DOHH2 (cell line): ENCODE measurements around the gene BCL2L13.

Experiments
- H3F3A ChIP-seq: fragments of 200-600 bp; sonication (generic), shearing (Covaris generic); 2 replicates; pipeline ENCODE4 v1.6.0; 2016; ENCODE audit warnings: antibody characterized with exemption, mild to moderate bottlenecking; ENCODE audit not compliant: control insufficient read depth, insufficient read depth
- H3K27ac ChIP-seq: fragments of 200-600 bp; sonication (generic); 2 replicates; pipeline ENCODE4 v1.5.1; 2014; ENCODE audit warnings: low read depth, mild to moderate bottlenecking, low read length, moderate library complexity
- H3K27me3 ChIP-seq: fragments of 200-600 bp; sonication (generic); 2 replicates; pipeline ENCODE4 v1.6.1; 2014; ENCODE audit warnings: mild to moderate bottlenecking, low read length, mixed read lengths; ENCODE audit not compliant: control insufficient read depth
- H3K36me3 ChIP-seq: fragments of 200-600 bp; sonication (generic); 2 replicates; pipeline ENCODE4 v1.6.1; 2014; ENCODE audit warnings: mild to moderate bottlenecking, low read length, moderate library complexity, mixed read lengths; ENCODE audit not compliant: control insufficient read depth
- H3K4me1 ChIP-seq: fragments of 200-600 bp; sonication (generic); 2 replicates; pipeline ENCODE4 v1.6.1; 2014; ENCODE audit warnings: mild to moderate bottlenecking, low read length, mixed read lengths; ENCODE audit not compliant: control insufficient read depth
- H3K4me2 ChIP-seq: fragments of 200-600 bp; sonication (generic); 2 replicates; pipeline ENCODE4 v1.6.0; 2014; ENCODE audit warnings: mild to moderate bottlenecking, low read length, moderate library complexity
- H3K4me3 ChIP-seq: fragments of 200-600 bp; sonication (generic); 2 replicates; pipeline ENCODE4 v1.5.1; 2014; ENCODE audit warnings: mild to moderate bottlenecking, low read length, mixed read lengths
- H3K79me2 ChIP-seq: fragments of 200-600 bp; sonication (generic); 2 replicates; pipeline ENCODE4 v1.6.1; 2014; ENCODE audit warnings: mild to moderate bottlenecking, low read length, mixed read lengths; ENCODE audit not compliant: control insufficient read depth
- H3K9me2 ChIP-seq: fragments of 200-600 bp; sonication (generic); replicated peaks from 2 replicates; pipeline ENCODE4 v1.6.1; 2014; ENCODE audit warnings: mild to moderate bottlenecking, low read length, mixed read lengths; ENCODE audit not compliant: control insufficient read depth
- H3K9me3 ChIP-seq: fragments of 200-600 bp; sonication (generic); 2 replicates; pipeline ENCODE4 v1.6.1; 2014; ENCODE audit warnings: antibody characterized with exemption, low read length, mixed read lengths; ENCODE audit not compliant: control insufficient read depth, insufficient read depth
- H4K20me1 ChIP-seq: fragments of 200-600 bp; sonication (generic); 2 replicates; pipeline ENCODE4 v1.6.0; 2014; ENCODE audit warnings: low read depth, mild to moderate bottlenecking, antibody characterized with exemption, low read length, moderate library complexity; ENCODE audit not compliant: control insufficient read depth, insufficient read depth
- CTCF ChIP-seq: fragments of 200-600 bp; sonication (generic); IDR thresholded peaks from one replicate; pipeline ENCODE4 v1.5.1; 2014; ENCODE audit warnings: antibody characterized with exemption, mild to moderate bottlenecking, low read depth, low read length; ENCODE audit not compliant: poor library complexity, severe bottlenecking
- EZH2phosphoT487 ChIP-seq: fragments of 200-600 bp; sonication (generic); IDR thresholded peaks from 2 replicates; pipeline ENCODE4 v1.6.1; 2017; ENCODE audit warnings: borderline replicate concordance, mild to moderate bottlenecking, antibody characterized with exemption, low read length, moderate library complexity, mixed read lengths

BCL2L13 gene

GRCh38 chr22:17726928-17727897 lies 88.7 kb downstream of the BCL2L13 start:
- Histone ChIP-seq H4K20me1 (no peaks in the 10 kb centered on the region), H3K4me1 (peaks cover 13% of the 10 kb centered on the region), H3K9me3 (no peaks in the 10 kb centered on the region), H3K9me2 (no peaks in the 10 kb centered on the region), H3K4me3 (no peak overlapping the region), H3K4me2 (no peak overlapping the region), H3K79me2 (no peaks in the 10 kb centered on the region), H3F3A (no peaks in the 10 kb centered on the region), H3K36me3 (peaks cover 40% of the 10 kb centered on the region), H3K27ac (no peak overlapping the region), H3K27me3 (no peaks in the 10 kb centered on the region)
- TF ChIP-seq CTCF, result no peak
- TF ChIP-seq EZH2phosphoT487, result no peak

GRCh38 chr22:17728786-17729185 lies 90.2 kb downstream of the BCL2L13 start:
- H4K20me1 ChIP-seq, result no peaks in the 10 kb centered on the region
- H3K4me1 ChIP-seq, result peaks cover 4% of the 10 kb centered on the region
- no peaks in the 10 kb centered on the region for H3K9me2 ChIP-seq
- H3F3A ChIP-seq, result no peaks in the 10 kb centered on the region
- H3K36me3 ChIP-seq, result peaks cover 52% of the 10 kb centered on the region
- H3K4me3 ChIP-seq, result no peak overlapping the region
- no peak overlapping the region for H3K27ac ChIP-seq
- H3K27me3 ChIP-seq, result no peaks in the 10 kb centered on the region
- TF ChIP-seq EZH2phosphoT487 (no peak), CTCF (no peak)
- no peak overlapping the region for H3K4me2 ChIP-seq
- H3K9me3 ChIP-seq, result no peaks in the 10 kb centered on the region
- H3K79me2 ChIP-seq, result no peaks in the 10 kb centered on the region

GRCh38 chr22:17729561-17729960 lies 91.0 kb downstream of the BCL2L13 start:
- H3K9me3 ChIP-seq, result no peaks in the 10 kb centered on the region
- no peak overlapping the region for H3K4me3 ChIP-seq
- H3K4me2 ChIP-seq, result no peak overlapping the region
- H3K4me1 ChIP-seq, result no peaks in the 10 kb centered on the region
- H3K27me3 ChIP-seq, result no peaks in the 10 kb centered on the region
- H3K79me2 ChIP-seq, result no peaks in the 10 kb centered on the region
- no peak overlapping the region for H3K27ac ChIP-seq
- no peak for TF ChIP-seq EZH2phosphoT487
- no peaks in the 10 kb centered on the region for H4K20me1 ChIP-seq
- peaks cover 60% of the 10 kb centered on the region for H3K36me3 ChIP-seq
- no peaks in the 10 kb centered on the region for H3F3A ChIP-seq
- H3K9me2 ChIP-seq, result no peaks in the 10 kb centered on the region

- no peaks in the 10 kb centered on the region for H3F3A ChIP-seq
- no peak overlapping the region for H3K27ac ChIP-seq
- no peaks in the 10 kb centered on the region for H4K20me1 ChIP-seq
- H3K79me2 ChIP-seq, result no peaks in the 10 kb centered on the region
- TF ChIP-seq CTCF (no peak), EZH2phosphoT487 (no peak)
- no peak overlapping the region for H3K4me2 ChIP-seq
- no peaks in the 10 kb centered on the region for H3K9me3 ChIP-seq
- no peaks in the 10 kb centered on the region for H3K4me1 ChIP-seq
- no peak overlapping the region for H3K4me3 ChIP-seq
- H3K9me2 ChIP-seq, result no peaks in the 10 kb centered on the region
- H3K36me3 ChIP-seq, result peaks cover 63% of the 10 kb centered on the region
- no peaks in the 10 kb centered on the region for H3K27me3 ChIP-seq
Observed at GRCh38 chr22:17732251-17732854, 93.8 kb downstream of the BCL2L13 start.
